ENCODE measurements around the gene ZMIZ1.

DNA sequence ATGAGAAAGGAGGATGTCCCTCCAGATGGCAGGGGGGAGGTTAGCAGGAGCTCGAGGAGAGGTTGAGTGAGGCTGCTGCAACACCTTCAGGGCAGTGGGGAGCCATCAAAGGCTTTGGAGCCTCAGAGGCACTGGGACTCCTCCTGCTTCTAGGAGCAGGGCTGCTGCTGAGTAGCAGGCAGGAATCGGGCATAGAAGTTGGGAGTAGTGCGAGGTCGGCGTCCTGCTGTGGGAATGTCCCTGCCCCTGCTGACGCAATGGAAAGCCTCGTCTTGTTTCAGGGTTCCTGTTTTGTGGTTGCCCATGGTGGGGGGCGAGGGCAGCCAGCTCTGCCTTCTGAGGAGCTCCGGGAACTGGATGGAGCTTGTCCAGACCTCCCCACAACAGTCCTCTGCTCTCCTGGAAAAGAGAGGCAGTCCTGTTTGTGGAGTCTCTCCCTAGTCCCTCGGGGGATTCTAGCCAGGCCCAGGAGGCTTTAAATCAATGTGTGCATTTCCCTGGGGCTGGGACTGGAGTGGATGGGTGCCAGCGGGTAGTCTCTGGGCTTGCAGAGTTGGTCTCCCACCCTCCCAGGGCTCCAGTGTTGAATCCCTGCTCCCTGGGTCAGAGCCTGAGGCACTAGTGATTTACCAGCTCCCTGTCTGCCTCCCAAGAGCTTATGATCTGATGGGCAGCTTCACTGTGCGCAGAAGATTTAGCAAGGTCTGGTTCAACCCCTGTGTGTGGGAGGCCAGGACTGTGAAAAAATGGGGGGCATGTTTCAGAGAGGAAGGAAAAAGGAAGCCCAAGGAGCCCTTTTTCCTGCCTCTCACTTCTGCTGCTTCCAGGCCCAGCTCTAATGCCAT, 179.8 kb downstream of the ZMIZ1 start:
- TF ChIP-seq, protein P1, sequence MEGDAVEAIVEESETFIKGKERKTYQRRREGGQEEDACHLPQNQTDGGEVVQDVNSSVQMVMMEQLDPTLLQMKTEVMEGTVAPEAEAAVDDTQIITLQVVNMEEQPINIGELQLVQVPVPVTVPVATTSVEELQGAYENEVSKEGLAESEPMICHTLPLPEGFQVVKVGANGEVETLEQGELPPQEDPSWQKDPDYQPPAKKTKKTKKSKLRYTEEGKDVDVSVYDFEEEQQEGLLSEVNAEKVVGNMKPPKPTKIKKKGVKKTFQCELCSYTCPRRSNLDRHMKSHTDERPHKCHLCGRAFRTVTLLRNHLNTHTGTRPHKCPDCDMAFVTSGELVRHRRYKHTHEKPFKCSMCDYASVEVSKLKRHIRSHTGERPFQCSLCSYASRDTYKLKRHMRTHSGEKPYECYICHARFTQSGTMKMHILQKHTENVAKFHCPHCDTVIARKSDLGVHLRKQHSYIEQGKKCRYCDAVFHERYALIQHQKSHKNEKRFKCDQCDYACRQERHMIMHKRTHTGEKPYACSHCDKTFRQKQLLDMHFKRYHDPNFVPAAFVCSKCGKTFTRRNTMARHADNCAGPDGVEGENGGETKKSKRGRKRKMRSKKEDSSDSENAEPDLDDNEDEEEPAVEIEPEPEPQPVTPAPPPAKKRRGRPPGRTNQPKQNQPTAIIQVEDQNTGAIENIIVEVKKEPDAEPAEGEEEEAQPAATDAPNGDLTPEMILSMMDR (IDR thresholded peaks at IDR 0.05) = no peak
- TF ChIP-seq POLR2AphosphoS5 (IDR thresholded peaks at IDR 0.05; ENCODE audit: low read depth, low read length) (no peak), SIN3A (IDR thresholded peaks at IDR 0.05; ENCODE audit: borderline replicate concordance, insufficient read depth, low read depth, low read length) (no peak)
- TF ChIP-seq, protein P2, sequence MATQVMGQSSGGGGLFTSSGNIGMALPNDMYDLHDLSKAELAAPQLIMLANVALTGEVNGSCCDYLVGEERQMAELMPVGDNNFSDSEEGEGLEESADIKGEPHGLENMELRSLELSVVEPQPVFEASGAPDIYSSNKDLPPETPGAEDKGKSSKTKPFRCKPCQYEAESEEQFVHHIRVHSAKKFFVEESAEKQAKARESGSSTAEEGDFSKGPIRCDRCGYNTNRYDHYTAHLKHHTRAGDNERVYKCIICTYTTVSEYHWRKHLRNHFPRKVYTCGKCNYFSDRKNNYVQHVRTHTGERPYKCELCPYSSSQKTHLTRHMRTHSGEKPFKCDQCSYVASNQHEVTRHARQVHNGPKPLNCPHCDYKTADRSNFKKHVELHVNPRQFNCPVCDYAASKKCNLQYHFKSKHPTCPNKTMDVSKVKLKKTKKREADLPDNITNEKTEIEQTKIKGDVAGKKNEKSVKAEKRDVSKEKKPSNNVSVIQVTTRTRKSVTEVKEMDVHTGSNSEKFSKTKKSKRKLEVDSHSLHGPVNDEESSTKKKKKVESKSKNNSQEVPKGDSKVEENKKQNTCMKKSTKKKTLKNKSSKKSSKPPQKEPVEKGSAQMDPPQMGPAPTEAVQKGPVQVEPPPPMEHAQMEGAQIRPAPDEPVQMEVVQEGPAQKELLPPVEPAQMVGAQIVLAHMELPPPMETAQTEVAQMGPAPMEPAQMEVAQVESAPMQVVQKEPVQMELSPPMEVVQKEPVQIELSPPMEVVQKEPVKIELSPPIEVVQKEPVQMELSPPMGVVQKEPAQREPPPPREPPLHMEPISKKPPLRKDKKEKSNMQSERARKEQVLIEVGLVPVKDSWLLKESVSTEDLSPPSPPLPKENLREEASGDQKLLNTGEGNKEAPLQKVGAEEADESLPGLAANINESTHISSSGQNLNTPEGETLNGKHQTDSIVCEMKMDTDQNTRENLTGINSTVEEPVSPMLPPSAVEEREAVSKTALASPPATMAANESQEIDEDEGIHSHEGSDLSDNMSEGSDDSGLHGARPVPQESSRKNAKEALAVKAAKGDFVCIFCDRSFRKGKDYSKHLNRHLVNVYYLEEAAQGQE (IDR thresholded peaks at IDR 0.05; ENCODE audit: insufficient read depth in 1 of 2, low read depth in 2 of 2, low read length in 1 of 2) = no peak
